Astrocyte (in vitro differentiated cells and primary cell): ENCODE data around the gene TSEN54. TPM values are rescaled to one million over a fixed set of nuclear protein-coding genes. Genes with fewer than 3 reads are reported as not detected.

Source experiments
- DNase-seq: peaks from one replicate; pipeline ENCODE4 v3.0.0-alpha.2; 2010; ENCODE audit warnings: low read depth
- FAIRE-seq: peaks from 2 replicates; lab custom pipeline; 2011; peaks lifted over from hg19 to GRCh38; lab: Jason Lieb, UNC
- H2AFZ ChIP-seq: 2 replicates; pipeline ENCODE4 v1.6.0; 2012; ENCODE audit warnings: low read depth, low read length, inconsistent platforms
- H3K27ac ChIP-seq: 2 replicates; pipeline ENCODE4 v1.5.1; 2011; ENCODE audit warnings: low read depth, low read length, inconsistent platforms
- H3K27me3 ChIP-seq: 2 replicates; pipeline ENCODE4 v1.6.0; 2011; ENCODE audit warnings: low read length, inconsistent platforms; ENCODE audit not compliant: insufficient read depth
- H3K36me3 ChIP-seq: 2 replicates; pipeline ENCODE4 v1.5.1; 2011; ENCODE audit warnings: low read length, inconsistent platforms; ENCODE audit not compliant: insufficient read depth
- H3K4me1 ChIP-seq: 2 replicates; pipeline ENCODE4 v1.5.1; 2011; ENCODE audit warnings: low read length, inconsistent platforms; ENCODE audit not compliant: insufficient read depth
- H3K4me2 ChIP-seq: 2 replicates; pipeline ENCODE4 v1.6.0; 2012; ENCODE audit warnings: low read length, inconsistent platforms
- H3K4me3 ChIP-seq: 2 replicates; pipeline ENCODE4 v1.5.1; 2011; ENCODE audit warnings: low read depth, mild to moderate bottlenecking, low read length, inconsistent platforms; ENCODE audit not compliant: insufficient read depth
- H3K79me2 ChIP-seq: 2 replicates; pipeline ENCODE4 v1.6.0; 2012; ENCODE audit warnings: mild to moderate bottlenecking, low read length, inconsistent platforms; ENCODE audit not compliant: insufficient read depth
- H3K9ac ChIP-seq: 2 replicates; pipeline ENCODE4 v1.6.0; 2012; ENCODE audit warnings: mild to moderate bottlenecking, low read length, inconsistent platforms
- H3K9me3 ChIP-seq: 2 replicates; pipeline ENCODE4 v1.5.1; 2012; ENCODE audit warnings: low read depth, mild to moderate bottlenecking, low read length, inconsistent platforms; ENCODE audit not compliant: insufficient read depth
- H4K20me1 ChIP-seq: 2 replicates; pipeline ENCODE4 v1.6.0; 2012; ENCODE audit warnings: low read length, inconsistent platforms; ENCODE audit not compliant: insufficient read depth
- H3K27ac Mint-ChIP-seq: one replicate; pipeline ENCODE4 v1.8.0; 2021; ENCODE audit warnings: mild to moderate bottlenecking, mixed read lengths; ENCODE audit not compliant: unreplicated experiment
- H3K27me3 Mint-ChIP-seq: one replicate; pipeline ENCODE4 v1.8.0; 2021; ENCODE audit warnings: low read depth, mixed read lengths; ENCODE audit not compliant: unreplicated experiment
- H3K36me3 Mint-ChIP-seq: one replicate; pipeline ENCODE4 v1.8.0; 2021; ENCODE audit warnings: low read depth, mixed read lengths; ENCODE audit not compliant: unreplicated experiment
- H3K4me1 Mint-ChIP-seq: one replicate; pipeline ENCODE4 v1.8.0; 2021; ENCODE audit warnings: low read depth, mixed read lengths; ENCODE audit not compliant: unreplicated experiment
- H3K4me3 Mint-ChIP-seq: one replicate; pipeline ENCODE4 v1.8.0; 2021; ENCODE audit warnings: mild to moderate bottlenecking, moderate library complexity, mixed read lengths; ENCODE audit not compliant: unreplicated experiment
- H3K9me3 Mint-ChIP-seq: one replicate; pipeline ENCODE4 v1.8.0; 2021; ENCODE audit warnings: mild to moderate bottlenecking, mixed read lengths; ENCODE audit not compliant: unreplicated experiment
- CTCF ChIP-seq: IDR thresholded peaks from 2 replicates; pipeline ENCODE4 v1.5.1; 2011; ENCODE audit warnings: low read depth, mild to moderate bottlenecking, inconsistent platforms, low read length, moderate library complexity; ENCODE audit not compliant: insufficient read depth
- EZH2 ChIP-seq: IDR thresholded peaks from 2 replicates; pipeline ENCODE4 v1.6.1; 2012; ENCODE audit warnings: mild to moderate bottlenecking, low read length, inconsistent platforms; ENCODE audit not compliant: insufficient read depth
- total RNA-seq: library from RNA; stranded (reverse); gene quantifications from 2 replicates; pipeline ENCODE4 v1.2.1, GENCODE V29; 2021

The TSEN54 gene
- total RNA-seq, 1 donor from 2014 or later, result 16.5 TPM

- Histone ChIP-seq H2AFZ (no peak overlapping the region), H3K36me3 (no peaks in the 10 kb centered on the region), H3K27me3 (no peaks in the 10 kb centered on the region), H3K4me2 (no peak overlapping the region), H3K27ac (no peak overlapping the region), H3K4me3 (no peak overlapping the region), H3K4me1 (no peaks in the 10 kb centered on the region), H3K79me2 (no peaks in the 10 kb centered on the region), H3K9me3 (no peaks in the 10 kb centered on the region), H3K9ac (no peak overlapping the region), H4K20me1 (no peaks in the 10 kb centered on the region)
- Mint-ChIP-seq H3K36me3 (no peaks in the 10 kb centered on the region), H3K4me3 (no peak overlapping the region), H3K27me3 (peaks cover 14% of the 10 kb centered on the region), H3K9me3 (no peaks in the 10 kb centered on the region), H3K4me1 (no peaks in the 10 kb centered on the region), H3K27ac (no peak overlapping the region)
- FAIRE-seq (no peak), DNase-seq (peak; percentile 42)
- no peak for TF ChIP-seq EZH2
- TF ChIP-seq CTCF, result no peak
These were observed 45.7 kb downstream of the TSEN54 start for GRCh38 chr17:75561927-75562603.

- Mint-ChIP-seq H3K36me3 (peaks cover 2% of the 10 kb centered on the region), H3K27me3 (peaks cover 14% of the 10 kb centered on the region), H3K9me3 (no peaks in the 10 kb centered on the region), H3K4me1 (no peaks in the 10 kb centered on the region), H3K4me3 (no peak overlapping the region), H3K27ac (no peak overlapping the region)
- H3K79me2 ChIP-seq, result no peaks in the 10 kb centered on the region
- no peaks in the 10 kb centered on the region for H3K4me1 ChIP-seq
- no peak overlapping the region for H2AFZ ChIP-seq
- H4K20me1 ChIP-seq, result no peaks in the 10 kb centered on the region
- DNase-seq (no peak), FAIRE-seq (no peak)
- no peak overlapping the region for H3K27ac ChIP-seq
- H3K4me3 ChIP-seq, result no peak overlapping the region
- no peak overlapping the region for H3K9ac ChIP-seq
- no peaks in the 10 kb centered on the region for H3K36me3 ChIP-seq
- TF ChIP-seq EZH2 (no peak), CTCF (no peak)
- no peaks in the 10 kb centered on the region for H3K9me3 ChIP-seq
- no peak overlapping the region for H3K4me2 ChIP-seq
- no peaks in the 10 kb centered on the region for H3K27me3 ChIP-seq
These were observed 46.9 kb downstream of the TSEN54 start for GRCh38 chr17:75563063-75563758.

- Histone ChIP-seq H3K9me3 (no peaks in the 10 kb centered on the region), H3K4me1 (no peaks in the 10 kb centered on the region), H3K4me2 (no peak overlapping the region), H3K79me2 (no peaks in the 10 kb centered on the region), H3K27me3 (no peaks in the 10 kb centered on the region), H3K9ac (no peak overlapping the region), H2AFZ (no peak overlapping the region), H3K36me3 (no peaks in the 10 kb centered on the region), H3K27ac (no peak overlapping the region), H3K4me3 (no peak overlapping the region), H4K20me1 (no peaks in the 10 kb centered on the region)
- FAIRE-seq (no peak), DNase-seq (no peak)
- Mint-ChIP-seq H3K4me3 (no peak overlapping the region), H3K4me1 (no peaks in the 10 kb centered on the region), H3K36me3 (peaks cover 2% of the 10 kb centered on the region), H3K27ac (no peak overlapping the region), H3K27me3 (peaks cover 14% of the 10 kb centered on the region), H3K9me3 (no peaks in the 10 kb centered on the region)
- TF ChIP-seq CTCF, result no peak
- no peak for TF ChIP-seq EZH2
These were observed 47.9 kb downstream of the TSEN54 start for GRCh38 chr17:75564195-75564594.
